HG02970 (cell line): ENCODE data around the gene KCNQ1.

Source experiments
- ATAC-seq: cut with Tn5 transposase; IDR thresholded peaks from one replicate; pipeline ENCODE4 v1.9.1; 2021; ENCODE audit warnings: mild to moderate bottlenecking, moderate library complexity, moderate number of reproducible peaks; ENCODE audit not compliant: unreplicated experiment, low FRiP score

KCNQ1 gene

GRCh38 chr11:2734181-2735052 lies 289.6 kb downstream of the KCNQ1 start:
- ATAC-seq, result no peak

DNA sequence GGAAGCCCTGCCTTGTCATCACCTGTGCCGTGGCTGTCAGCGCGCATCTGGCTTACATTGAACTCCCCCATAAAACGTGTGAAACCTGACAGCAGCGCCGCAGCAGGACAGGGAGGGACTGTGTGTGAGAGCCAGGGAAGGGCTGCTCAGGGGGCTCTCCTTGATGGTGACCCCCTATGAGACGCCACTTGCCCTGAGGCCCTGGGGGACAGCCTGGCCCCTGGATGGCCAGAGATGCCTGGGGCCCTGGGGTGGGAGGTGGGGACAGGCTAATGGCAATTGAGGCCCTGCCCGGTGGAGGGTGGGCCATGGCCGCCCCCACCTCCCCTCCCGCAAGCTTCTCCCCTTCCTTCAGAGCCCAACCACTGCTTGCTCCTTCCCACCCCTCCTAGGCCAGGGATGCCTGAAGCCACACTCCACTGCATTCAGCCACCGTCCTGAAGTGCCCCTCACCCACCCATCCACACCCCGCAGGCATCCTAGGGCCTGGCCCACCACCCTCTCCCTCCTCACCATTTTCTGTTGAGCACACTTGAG lies 290.3 kb downstream of the KCNQ1 start:
- ATAC-seq, result no peak

GRCh38 chr11:2736577-2737225 lies 291.9 kb downstream of the KCNQ1 start:
- ATAC-seq, result no peak

DNA sequence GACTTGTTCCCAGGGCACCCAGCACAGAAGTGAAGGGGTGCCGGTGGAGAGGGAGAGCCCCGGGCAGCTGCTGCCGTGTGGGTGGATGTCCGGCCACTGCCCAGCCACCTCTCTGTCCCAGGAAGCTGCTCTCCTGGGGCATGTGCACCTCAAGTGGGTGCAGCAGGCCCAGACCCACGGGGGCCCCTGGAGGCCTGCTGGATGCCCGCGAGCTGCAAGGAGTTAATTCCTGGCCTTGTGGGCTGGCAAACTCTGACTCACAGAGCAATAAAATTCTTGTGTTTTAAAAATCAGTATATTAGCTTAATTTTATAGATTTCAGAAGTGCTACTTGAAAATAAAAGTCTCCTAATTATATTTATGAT lies 292.4 kb downstream of the KCNQ1 start:
- no peak for ATAC-seq

DNA sequence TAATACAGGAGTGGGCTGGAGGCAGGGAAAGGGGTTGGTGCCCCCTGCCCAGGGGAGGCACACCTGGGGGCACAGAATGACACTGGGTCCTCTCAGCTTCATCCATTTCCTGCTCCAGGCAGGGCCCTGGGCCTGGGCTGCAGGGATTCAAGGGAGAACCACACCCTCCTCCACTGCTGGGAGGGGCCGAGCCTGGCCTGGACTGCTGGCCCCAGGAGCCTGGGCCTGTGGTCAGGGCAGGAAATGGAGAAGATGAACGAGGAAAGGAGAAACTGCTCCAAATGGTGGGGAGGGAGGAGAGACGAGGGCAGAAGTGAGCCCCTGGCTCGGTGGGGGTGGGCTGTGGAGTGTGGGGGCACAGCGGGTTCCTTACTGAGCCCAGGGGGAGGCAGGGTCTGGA lies 293.1 kb downstream of the KCNQ1 start:
- ATAC-seq, result no peak

GRCh38 chr11:2738551-2739431 lies 294.0 kb downstream of the KCNQ1 start:
- no peak for ATAC-seq

- ATAC-seq, result no peak
Measured at GRCh38 chr11:2739531-2740274, 294.9 kb downstream of the KCNQ1 start.

GRCh38 chr11:2740275-2740940 lies 295.6 kb downstream of the KCNQ1 start:
- ATAC-seq, result no peak

DNA sequence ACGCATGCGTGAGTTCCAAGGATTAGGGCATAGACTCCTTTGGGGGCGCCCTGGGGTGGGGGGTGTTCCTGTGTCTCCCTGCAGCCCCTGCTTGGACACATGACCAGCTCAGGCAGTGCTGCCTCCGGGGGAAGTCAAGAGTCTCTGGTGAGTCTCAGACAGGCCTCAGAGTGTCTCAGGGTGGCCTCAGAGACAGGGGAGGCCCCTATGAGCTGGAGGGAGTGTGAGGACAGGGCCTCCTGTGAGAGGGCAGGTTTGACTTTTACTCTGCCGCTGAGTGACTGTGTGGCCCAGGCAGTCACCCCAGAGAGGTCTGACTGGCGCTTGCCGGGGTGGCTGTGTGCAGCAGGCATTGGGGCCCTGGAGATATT lies 296.2 kb downstream of the KCNQ1 start:
- ATAC-seq, result no peak

GRCh38 chr11:2741377-2742131 lies 296.7 kb downstream of the KCNQ1 start:
- no peak for ATAC-seq

- no peak for ATAC-seq
Measured at GRCh38 chr11:2742201-2742600, 297.4 kb downstream of the KCNQ1 start.

GRCh38 chr11:2742611-2743426 lies 298.0 kb downstream of the KCNQ1 start:
- no peak for ATAC-seq

GRCh38 chr11:2743427-2744110 lies 298.8 kb downstream of the KCNQ1 start:
- ATAC-seq, result no peak

- ATAC-seq, result no peak
Measured at GRCh38 chr11:2744166-2744565, 299.4 kb downstream of the KCNQ1 start.

- ATAC-seq, result no peak
Measured at GRCh38 chr11:2745511-2745910, 300.7 kb downstream of the KCNQ1 start.

- no peak for ATAC-seq
Measured at GRCh38 chr11:2746401-2747247, 301.8 kb downstream of the KCNQ1 start.
